Measurements from ENCODE around the gene TLE3. TPM values are rescaled to one million over a fixed set of nuclear protein-coding genes. Genes with fewer than 3 reads are reported as not detected.

Gene TLE3
- total RNA-seq, 1 experiment from 2014 or later = 98.2 TPM

DNA sequence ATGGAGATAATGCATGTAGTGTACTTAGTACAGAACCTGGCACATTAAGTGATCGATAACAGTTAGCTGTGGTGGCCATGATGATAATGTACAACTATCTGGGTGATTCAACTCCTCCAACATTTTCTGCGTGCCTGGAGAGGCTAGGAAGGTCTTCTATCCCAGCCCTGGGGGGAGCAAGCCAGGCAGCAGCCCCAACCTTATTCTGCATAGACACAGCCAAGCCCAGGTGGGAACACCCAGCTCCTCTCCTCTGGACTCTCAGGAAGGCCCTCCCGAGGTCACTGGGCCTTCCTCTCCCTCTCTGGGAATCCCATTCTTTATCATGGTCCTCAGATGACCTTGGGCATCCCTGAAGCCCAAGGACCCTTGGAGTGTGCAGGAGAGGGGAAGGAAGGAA is 5.1 kb upstream of the TLE3 start:
- no peak overlapping the region for H3K23ac ChIP-seq (ENCODE audit: insufficient read length, low read depth, low read length)
- no peak overlapping the region for H4K8ac ChIP-seq (replicated peaks; ENCODE audit: insufficient read length, low read depth, low read length)
- no peak for DNase-seq
- no peak overlapping the region for H2BK120ac ChIP-seq (ENCODE audit: low read depth, low read length, poor library complexity, severe bottlenecking)
- H3K27ac Mint-ChIP-seq = peak overlapping the region in 1 of 3 experiments; percentile 83; a peak in 1 of 7 replicates
- H2BK20ac ChIP-seq (ENCODE audit: low read depth, low read length, poor library complexity, severe bottlenecking) = no peak overlapping the region
- WGBS (ENCODE audit: extremely low coverage, insufficient read length, low lambda C conversion rate) = no CpG with 5 or more reads among the region's 3 CpGs
- H3K14ac ChIP-seq (ENCODE audit: insufficient read depth, low read length) = no peak overlapping the region
- H2BK5ac ChIP-seq (ENCODE audit: insufficient read length, low read length) = no peak overlapping the region
- no peak overlapping the region for H3T11ph ChIP-seq (ENCODE audit: low read length)
- H3K4me2 ChIP-seq (ENCODE audit: insufficient read depth, insufficient read length, low read length) = no peak overlapping the region
- no peak overlapping the region for H4K5ac ChIP-seq (ENCODE audit: insufficient read length, low read depth, low read length)
- H3K9me3 ChIP-seq (ENCODE audit: control insufficient read depth, low read depth, low read length) = no peaks in the 10 kb centered on the region
- no peak overlapping the region for H3K18ac ChIP-seq (ENCODE audit: insufficient read length, low read depth, low read length)
- no peak overlapping the region for H3K4ac ChIP-seq (ENCODE audit: low read depth, low read length)
- H3K27me3 ChIP-seq (ENCODE audit: insufficient read depth, low read length) = no peaks in the 10 kb centered on the region; the same call in 1 of the 2 replicates
- H3K4me1 Mint-ChIP-seq = peaks cover 36 to 40% of the 10 kb centered on the region in 2 experiments
- no peak overlapping the region for H2AFZ ChIP-seq (ENCODE audit: low read length)
- H3K79me1 ChIP-seq (ENCODE audit: insufficient read depth, low read depth, low read length, poor library complexity, severe bottlenecking) = no peaks in the 10 kb centered on the region
- no peaks in the 10 kb centered on the region for H3K79me2 ChIP-seq (ENCODE audit: insufficient read depth, low read length)
- H3K4me3 Mint-ChIP-seq = no peak overlapping the region
- no peak overlapping the region for H3K56ac ChIP-seq (ENCODE audit: insufficient read length, low read depth, low read length)
- no peak overlapping the region for H2BK12ac ChIP-seq (ENCODE audit: insufficient read length, low read depth, low read length)
- H3K27me3 Mint-ChIP-seq (ENCODE audit: low read depth) = peaks cover 63% of the 10 kb centered on the region
- H4K20me1 ChIP-seq (ENCODE audit: control insufficient read depth, insufficient read depth, insufficient read length) = no peaks in the 10 kb centered on the region
- H3K4me1 ChIP-seq (ENCODE audit: insufficient read depth, low read length) = no peaks in the 10 kb centered on the region; the same call in 1 of the 2 replicates
- no peak overlapping the region for H2BK15ac ChIP-seq (ENCODE audit: low read depth, low read length)
- no peak overlapping the region for H3K27ac ChIP-seq (ENCODE audit: insufficient read length, low read depth, low read length)
- no peak overlapping the region for H3K9ac ChIP-seq (ENCODE audit: extremely low read depth, insufficient read length, low read length)
- no peak overlapping the region for H2AK5ac ChIP-seq (ENCODE audit: insufficient read length, low read length)
- TF ChIP-seq, protein P1, sequence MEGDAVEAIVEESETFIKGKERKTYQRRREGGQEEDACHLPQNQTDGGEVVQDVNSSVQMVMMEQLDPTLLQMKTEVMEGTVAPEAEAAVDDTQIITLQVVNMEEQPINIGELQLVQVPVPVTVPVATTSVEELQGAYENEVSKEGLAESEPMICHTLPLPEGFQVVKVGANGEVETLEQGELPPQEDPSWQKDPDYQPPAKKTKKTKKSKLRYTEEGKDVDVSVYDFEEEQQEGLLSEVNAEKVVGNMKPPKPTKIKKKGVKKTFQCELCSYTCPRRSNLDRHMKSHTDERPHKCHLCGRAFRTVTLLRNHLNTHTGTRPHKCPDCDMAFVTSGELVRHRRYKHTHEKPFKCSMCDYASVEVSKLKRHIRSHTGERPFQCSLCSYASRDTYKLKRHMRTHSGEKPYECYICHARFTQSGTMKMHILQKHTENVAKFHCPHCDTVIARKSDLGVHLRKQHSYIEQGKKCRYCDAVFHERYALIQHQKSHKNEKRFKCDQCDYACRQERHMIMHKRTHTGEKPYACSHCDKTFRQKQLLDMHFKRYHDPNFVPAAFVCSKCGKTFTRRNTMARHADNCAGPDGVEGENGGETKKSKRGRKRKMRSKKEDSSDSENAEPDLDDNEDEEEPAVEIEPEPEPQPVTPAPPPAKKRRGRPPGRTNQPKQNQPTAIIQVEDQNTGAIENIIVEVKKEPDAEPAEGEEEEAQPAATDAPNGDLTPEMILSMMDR (conservative IDR thresholded peaks at IDR 0.05) = no peak
- H3K9me3 Mint-ChIP-seq = no peaks in the 10 kb centered on the region
- no peaks in the 10 kb centered on the region for H3K36me3 Mint-ChIP-seq (ENCODE audit: insufficient read depth in 1 of 3, low read depth in 3 of 3)
- peaks cover 21% of the 10 kb centered on the region for H3K23me2 ChIP-seq (ENCODE audit: insufficient read length, low read depth, low read length, poor library complexity, severe bottlenecking)
- no peak overlapping the region for H4K91ac ChIP-seq (ENCODE audit: insufficient read length, low read depth, low read length)

Data from H9 (cell line).